Skeletal muscle satellite cell (primary cell): ENCODE results near the gene LUZP1. TPM values are rescaled to one million over a fixed set of nuclear protein-coding genes. Genes with fewer than 3 reads are reported as not detected.

Experiments used
- H3K27me3 ChIP-seq: 2 replicates; pipeline ENCODE4 v1.7.0; 2013; ENCODE audit warnings: low read length; ENCODE audit not compliant: control insufficient read depth, insufficient read depth
- H3K36me3 ChIP-seq: 2 replicates; pipeline ENCODE4 v1.7.0; 2013; ENCODE audit warnings: mild to moderate bottlenecking, control low read depth, low read length; ENCODE audit not compliant: insufficient read depth
- H3K4me1 ChIP-seq: 2 replicates; pipeline ENCODE4 v1.7.0; 2013; ENCODE audit warnings: low read length; ENCODE audit not compliant: control insufficient read depth, insufficient read depth
- H3K4me2 ChIP-seq: 2 replicates; pipeline ENCODE4 v1.7.0; 2013; ENCODE audit warnings: mild to moderate bottlenecking, low read length
- H3K4me3 ChIP-seq: 2 replicates; pipeline ENCODE4 v1.7.0; 2013; ENCODE audit warnings: low read length
- H3K9ac ChIP-seq: 2 replicates; pipeline ENCODE4 v1.7.0; 2013; ENCODE audit warnings: mild to moderate bottlenecking, low read depth, low read length, moderate library complexity
- H3K9me3 ChIP-seq: replicated peaks from 2 replicates; pipeline ENCODE4 v1.7.0; 2013; ENCODE audit warnings: mild to moderate bottlenecking, control low read depth, low read length
- small RNA-seq: library from RNA; depleted of rRNA; stranded (forward); fragments of <200 nt; gene quantifications from one replicate; pipeline ENCODE3, GENCODE V24; 2012

LUZP1 gene

GRCh38 chr1:23062271-23062670, 106.4 kb downstream of the LUZP1 start:
- no peaks in the 10 kb centered on the region for H3K4me1 ChIP-seq
- no peak overlapping the region for H3K4me3 ChIP-seq
- H3K4me2 ChIP-seq = no peak overlapping the region
- no peaks in the 10 kb centered on the region for H3K27me3 ChIP-seq
- H3K36me3 ChIP-seq = peaks cover 48% of the 10 kb centered on the region
- no peaks in the 10 kb centered on the region for H3K9me3 ChIP-seq
- H3K9ac ChIP-seq = no peak overlapping the region

- H3K4me3 ChIP-seq = no peak overlapping the region
- H3K27me3 ChIP-seq = no peaks in the 10 kb centered on the region
- peaks cover 44% of the 10 kb centered on the region for H3K36me3 ChIP-seq
- H3K9ac ChIP-seq = no peak overlapping the region
- H3K9me3 ChIP-seq = no peaks in the 10 kb centered on the region
- no peak overlapping the region for H3K4me2 ChIP-seq
- no peaks in the 10 kb centered on the region for H3K4me1 ChIP-seq
These were observed 111.4 kb downstream of the LUZP1 start for GRCh38 chr1:23057301-23057700.

DNA sequence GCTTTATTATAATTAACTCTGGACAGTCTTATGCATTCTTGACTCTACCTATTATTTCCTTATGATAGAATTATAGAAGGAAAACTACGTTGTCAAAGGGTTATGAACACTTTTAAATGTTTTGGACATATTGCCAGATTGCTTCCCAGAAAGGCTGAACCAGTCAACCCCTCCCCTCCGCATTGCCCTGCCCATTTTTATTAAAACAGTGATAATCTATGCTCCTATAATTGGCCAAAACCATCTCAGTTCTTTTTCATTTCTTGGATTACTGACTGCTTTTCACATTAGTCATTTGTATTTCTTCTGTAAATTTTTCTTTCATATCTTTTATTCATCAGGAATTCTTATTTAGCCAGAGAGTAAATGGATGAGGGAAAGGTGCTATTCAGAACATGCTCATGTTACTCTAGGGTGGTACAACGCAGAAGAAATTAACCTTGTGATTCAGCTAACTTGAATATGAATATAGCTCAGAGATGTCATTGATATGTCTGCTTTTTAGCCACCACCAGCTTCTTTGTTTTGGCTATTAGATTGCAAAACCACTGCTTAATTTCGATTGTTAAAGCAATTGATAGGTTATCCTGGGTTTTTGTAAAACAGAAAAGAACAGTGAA, 117.3 kb downstream of the LUZP1 start:
- no peak overlapping the region for H3K9ac ChIP-seq
- no peaks in the 10 kb centered on the region for H3K27me3 ChIP-seq
- no peak overlapping the region for H3K4me3 ChIP-seq
- no peaks in the 10 kb centered on the region for H3K9me3 ChIP-seq
- H3K4me2 ChIP-seq = no peak overlapping the region
- peaks cover 17% of the 10 kb centered on the region for H3K36me3 ChIP-seq
- H3K4me1 ChIP-seq = no peaks in the 10 kb centered on the region

DNA sequence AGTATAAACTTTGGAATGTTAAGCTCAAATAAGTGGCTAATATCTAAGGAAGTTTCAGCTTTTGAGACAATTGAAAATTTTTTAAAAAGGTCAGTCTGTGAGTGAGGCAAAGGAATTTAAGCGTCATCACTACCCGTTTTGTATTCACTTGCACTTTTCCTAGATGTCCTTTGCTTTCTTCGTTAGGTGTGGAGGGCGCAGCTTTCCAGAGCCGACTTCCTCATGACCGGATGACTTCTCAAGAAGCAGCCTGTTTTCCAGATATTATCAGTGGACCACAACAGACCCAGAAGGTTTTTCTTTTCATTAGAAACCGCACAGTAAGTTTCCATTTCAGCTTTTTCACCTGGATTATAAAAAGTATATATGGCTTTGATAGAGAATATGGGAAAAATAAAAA, 118.5 kb downstream of the LUZP1 start:
- Histone ChIP-seq H3K27me3 (no peaks in the 10 kb centered on the region), H3K36me3 (peaks cover 14% of the 10 kb centered on the region), H3K4me1 (no peaks in the 10 kb centered on the region), H3K9me3 (no peaks in the 10 kb centered on the region), H3K4me3 (no peak overlapping the region), H3K9ac (no peak overlapping the region), H3K4me2 (no peak overlapping the region)

- no peak overlapping the region for H3K4me2 ChIP-seq
- H3K9me3 ChIP-seq = no peaks in the 10 kb centered on the region
- no peaks in the 10 kb centered on the region for H3K4me1 ChIP-seq
- H3K9ac ChIP-seq = no peak overlapping the region
- no peak overlapping the region for H3K4me3 ChIP-seq
- H3K36me3 ChIP-seq = no peaks in the 10 kb centered on the region
- no peaks in the 10 kb centered on the region for H3K27me3 ChIP-seq
These were observed 124.6 kb downstream of the LUZP1 start for GRCh38 chr1:23044035-23044434.

- H3K4me2 ChIP-seq = no peak overlapping the region
These were observed 128.1 kb downstream of the LUZP1 start for GRCh38 chr1:23040509-23040908.

DNA sequence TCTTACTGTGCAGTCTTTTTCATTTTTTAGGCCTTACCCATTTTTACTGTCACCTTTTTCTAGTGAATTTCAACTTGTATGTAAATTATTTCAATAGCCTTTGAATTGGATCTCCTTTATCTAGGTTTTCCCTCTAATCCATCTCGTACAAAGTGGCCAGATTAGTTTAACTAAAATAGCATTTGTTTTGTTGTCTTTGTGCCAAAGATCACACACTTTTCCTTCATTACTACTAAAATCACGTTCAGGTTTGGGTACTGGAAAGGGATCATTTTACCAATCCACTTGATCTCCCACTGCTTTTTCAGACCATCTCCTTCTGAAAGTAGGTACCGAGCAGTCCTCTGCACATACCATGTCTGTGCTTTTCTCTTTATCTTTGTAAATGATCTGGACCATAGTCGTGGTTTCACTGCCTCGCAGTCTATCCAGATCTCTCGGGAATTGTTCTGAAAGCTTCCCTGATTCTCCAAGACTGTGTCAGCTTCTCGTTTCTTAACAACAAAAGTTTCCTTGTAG, 129.3 kb downstream of the LUZP1 start:
- Histone ChIP-seq H3K4me3 (no peak overlapping the region), H3K36me3 (no peaks in the 10 kb centered on the region), H3K9me3 (no peaks in the 10 kb centered on the region), H3K4me2 (no peak overlapping the region), H3K9ac (no peak overlapping the region), H3K4me1 (no peaks in the 10 kb centered on the region), H3K27me3 (no peaks in the 10 kb centered on the region)

More at GRCh38 chr1:23040509-23040908, 128.1 kb downstream of the LUZP1 start:
- H3K9me3 ChIP-seq = no peaks in the 10 kb centered on the region
- H3K9ac ChIP-seq = no peak overlapping the region
- no peaks in the 10 kb centered on the region for H3K4me1 ChIP-seq
- H3K27me3 ChIP-seq = no peaks in the 10 kb centered on the region
- H3K4me3 ChIP-seq = no peak overlapping the region
- no peaks in the 10 kb centered on the region for H3K36me3 ChIP-seq

DNA sequence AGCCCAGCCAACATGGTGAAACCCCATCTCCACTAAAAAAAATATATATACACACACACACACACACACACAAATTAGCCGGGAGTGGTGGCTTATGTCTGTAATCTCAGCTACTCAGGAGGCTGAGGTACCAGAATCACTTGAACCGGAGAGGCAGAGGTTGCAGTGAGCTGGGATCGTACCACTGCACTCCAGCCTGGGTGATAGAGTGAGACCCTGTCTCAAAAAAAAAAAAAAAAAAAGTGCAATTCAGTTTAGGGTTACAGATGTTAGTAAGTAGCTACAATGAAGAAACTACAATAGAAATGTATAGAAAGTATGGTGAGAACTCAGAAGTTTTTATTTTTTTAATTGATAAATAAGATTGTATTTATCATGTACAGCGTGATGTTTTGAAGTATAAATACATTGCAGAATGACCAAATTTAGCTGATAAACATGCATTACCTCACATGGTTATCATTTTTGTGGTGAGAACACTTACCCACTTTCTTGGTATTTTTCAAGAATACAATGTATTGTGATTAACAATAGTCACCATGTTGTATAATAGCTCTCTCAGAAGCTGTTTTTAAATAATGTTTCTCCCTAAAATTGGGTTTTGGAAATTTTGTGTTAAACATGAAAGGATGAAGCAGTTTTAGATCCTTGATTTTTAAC, 131.4 kb downstream of the LUZP1 start:
- Histone ChIP-seq H3K4me2 (no peak overlapping the region), H3K4me3 (no peak overlapping the region), H3K9ac (no peak overlapping the region), H3K27me3 (no peaks in the 10 kb centered on the region), H3K4me1 (no peaks in the 10 kb centered on the region), H3K9me3 (no peaks in the 10 kb centered on the region), H3K36me3 (no peaks in the 10 kb centered on the region)

GRCh38 chr1:23035823-23036452, 132.7 kb downstream of the LUZP1 start:
- H3K27me3 ChIP-seq = no peaks in the 10 kb centered on the region
- H3K9ac ChIP-seq = no peak overlapping the region
- H3K36me3 ChIP-seq = no peaks in the 10 kb centered on the region
- H3K4me2 ChIP-seq = no peak overlapping the region
- no peak overlapping the region for H3K4me3 ChIP-seq
- H3K4me1 ChIP-seq = no peaks in the 10 kb centered on the region
- no peaks in the 10 kb centered on the region for H3K9me3 ChIP-seq

Small RNA genes lying within 50 kb of the gene (small RNA-seq; reads per million reads assigned to genes)
- gene MIR3115 (not detected), gene MIR4419A (not detected), gene RNU6-135P (not detected), gene RNU6-514P (not detected)
